Mucosa of stomach (tissue), 1 donor: ENCODE results near the gene FOS.
A peak's percentile ranks its signal among the peaks of the same experiment; 100 is the strongest.
"Not testable (repeated sequence)": the region's sequence is repeated elsewhere in the genome, so short reads cannot be mapped to it uniquely, and the experiment has no call there.

Experiments
- H3K27me3 ChIP-seq: one replicate; pipeline ENCODE4 v1.7.0; 2013; ENCODE audit warnings: mild to moderate bottlenecking, low read length; ENCODE audit not compliant: control insufficient read depth, insufficient read depth
- H3K36me3 ChIP-seq: one replicate; pipeline ENCODE4 v1.7.0; 2013; ENCODE audit warnings: low read length; ENCODE audit not compliant: control insufficient read depth, insufficient read depth
- H3K4me1 ChIP-seq: one replicate; pipeline ENCODE4 v1.7.0; 2013; ENCODE audit warnings: mild to moderate bottlenecking, low read length; ENCODE audit not compliant: control insufficient read depth, insufficient read depth
- H3K4me3 ChIP-seq: one replicate; pipeline ENCODE4 v1.7.0; 2013; ENCODE audit warnings: low read length
- H3K9ac ChIP-seq: one replicate; pipeline ENCODE4 v1.7.0; 2013; ENCODE audit warnings: mild to moderate bottlenecking, low read length, moderate library complexity
- H3K9me3 ChIP-seq: one replicate; pipeline ENCODE4 v1.7.0; 2013; ENCODE audit warnings: mild to moderate bottlenecking, low read length, moderate library complexity; ENCODE audit not compliant: control insufficient read depth
- donor health status: Pancreatic carcinoma.

Gene FOS

GRCh38 chr14:75306927-75307699 lies 28.5 kb downstream of the FOS start:
- Histone ChIP-seq H3K36me3 (no peaks in the 10 kb centered on the region), H3K4me1 (peaks cover 19% of the 10 kb centered on the region), H3K9ac (no peak overlapping the region), H3K9me3 (no peaks in the 10 kb centered on the region), H3K4me3 (no peak overlapping the region), H3K27me3 (no peaks in the 10 kb centered on the region)

- Histone ChIP-seq H3K27me3 (no peaks in the 10 kb centered on the region), H3K36me3 (no peaks in the 10 kb centered on the region), H3K4me3 (no peak overlapping the region), H3K4me1 (peaks cover 19% of the 10 kb centered on the region), H3K9ac (no peak overlapping the region), H3K9me3 (no peaks in the 10 kb centered on the region)
These were observed 29.2 kb downstream of the FOS start for GRCh38 chr14:75307700-75308379.

- H3K4me1 ChIP-seq: peaks cover 25% of the 10 kb centered on the region
- H3K36me3 ChIP-seq, H3K9ac ChIP-seq, H3K9me3 ChIP-seq, H3K4me3 ChIP-seq, H3K27me3 ChIP-seq: not testable (repeated sequence)
These were observed 30.4 kb downstream of the FOS start for GRCh38 chr14:75308991-75309390.

DNA sequence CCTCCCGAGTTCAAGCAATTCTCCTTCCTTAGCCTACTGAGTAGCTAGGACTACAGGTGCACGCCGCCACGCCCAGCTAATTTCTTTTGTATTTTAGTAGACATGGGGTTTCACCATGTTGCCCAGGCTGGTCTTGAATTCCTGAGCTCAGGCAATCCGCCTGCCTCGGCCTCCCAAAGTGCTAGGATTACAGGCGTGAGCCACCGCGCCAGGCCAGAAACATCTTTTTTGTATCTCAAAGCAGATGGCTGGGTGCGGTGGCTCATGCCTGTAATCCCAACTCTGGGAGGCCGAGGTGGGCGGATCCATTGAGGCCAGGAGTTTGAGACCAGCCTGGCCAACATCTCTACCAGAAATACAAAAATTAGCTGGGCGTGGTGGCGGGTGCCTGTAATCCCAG lies 30.9 kb downstream of the FOS start:
- not testable (repeated sequence) for H3K9ac ChIP-seq, H3K9me3 ChIP-seq, H3K36me3 ChIP-seq, H3K4me3 ChIP-seq, H3K27me3 ChIP-seq
- peaks cover 30% of the 10 kb centered on the region for H3K4me1 ChIP-seq

- Histone ChIP-seq H3K4me3 (no peak overlapping the region), H3K36me3 (no peaks in the 10 kb centered on the region), H3K4me1 (peaks cover 39% of the 10 kb centered on the region), H3K9ac (peak overlapping the region; percentile 35), H3K27me3 (no peaks in the 10 kb centered on the region), H3K9me3 (no peaks in the 10 kb centered on the region)
These were observed 31.9 kb downstream of the FOS start for GRCh38 chr14:75310295-75311111.

- Histone ChIP-seq H3K36me3 (no peaks in the 10 kb centered on the region), H3K4me3 (no peak overlapping the region), H3K27me3 (no peaks in the 10 kb centered on the region), H3K4me1 (peaks cover 45% of the 10 kb centered on the region), H3K9ac (peak overlapping the region; percentile 35), H3K9me3 (no peaks in the 10 kb centered on the region)
These were observed 32.7 kb downstream of the FOS start for GRCh38 chr14:75311356-75311755.

DNA sequence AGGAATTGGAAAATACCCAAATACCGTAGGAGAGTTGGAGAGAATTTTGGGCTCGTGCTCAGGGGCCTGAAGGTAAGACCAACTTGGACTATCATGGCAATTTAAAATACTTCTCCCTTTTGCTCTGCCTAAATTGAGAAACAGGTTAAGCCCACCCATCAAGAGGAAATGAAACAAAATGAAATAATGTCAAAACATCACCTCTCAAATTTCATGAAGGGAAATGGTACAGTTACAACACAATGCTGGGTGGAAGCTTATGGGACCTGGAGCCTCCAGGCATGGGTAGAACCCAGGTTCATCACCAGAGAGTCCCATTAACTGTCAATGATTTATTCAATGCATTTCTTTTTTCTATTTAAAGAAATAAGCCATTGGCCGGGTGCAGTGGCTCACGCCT lies 33.7 kb downstream of the FOS start:
- H3K9ac ChIP-seq: no peak overlapping the region
- no peaks in the 10 kb centered on the region for H3K36me3 ChIP-seq
- peaks cover 45% of the 10 kb centered on the region for H3K4me1 ChIP-seq
- H3K4me3 ChIP-seq: no peak overlapping the region
- H3K27me3 ChIP-seq: no peaks in the 10 kb centered on the region
- no peaks in the 10 kb centered on the region for H3K9me3 ChIP-seq

DNA sequence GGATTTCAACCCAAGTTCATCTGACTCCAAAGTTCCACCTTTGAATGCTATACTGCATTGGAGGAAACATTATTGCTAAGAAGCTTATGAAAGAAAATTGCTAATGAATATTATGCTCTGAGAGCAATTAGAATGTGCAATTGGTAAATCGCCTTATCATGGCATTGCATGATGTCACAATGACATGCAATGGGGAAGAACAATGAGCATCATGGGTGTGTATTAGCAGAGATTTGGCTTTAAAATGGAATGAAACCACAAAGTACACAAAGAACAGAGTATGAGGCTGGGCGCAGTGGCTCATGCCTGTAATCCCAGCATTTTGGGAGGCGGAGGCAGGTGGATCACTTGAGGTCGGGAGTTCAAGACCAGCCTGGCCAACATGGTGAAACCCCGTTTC lies 34.7 kb downstream of the FOS start:
- Histone ChIP-seq H3K27me3 (no peaks in the 10 kb centered on the region), H3K4me3 (no peak overlapping the region), H3K9ac (no peak overlapping the region), H3K9me3 (no peaks in the 10 kb centered on the region), H3K4me1 (peaks cover 45% of the 10 kb centered on the region), H3K36me3 (no peaks in the 10 kb centered on the region)

DNA sequence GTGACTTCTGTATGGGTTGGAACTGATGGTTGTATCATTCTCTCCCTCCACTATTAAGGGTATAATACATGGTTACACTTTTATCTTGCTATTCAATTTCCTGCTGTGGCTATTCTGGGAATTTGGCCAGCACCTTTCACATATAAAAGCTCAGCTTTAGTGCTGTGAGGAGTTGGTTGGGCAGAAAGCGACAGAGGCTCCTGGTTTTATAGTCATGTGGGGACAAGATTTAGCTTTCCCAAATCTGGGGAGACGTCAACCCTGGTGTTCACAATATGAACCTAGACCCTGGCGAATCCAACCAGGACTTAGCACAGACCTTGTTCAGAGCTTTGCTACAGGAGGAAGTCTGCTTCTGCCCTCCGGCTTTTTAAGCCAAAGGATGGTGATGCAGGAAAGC lies 36.5 kb downstream of the FOS start:
- H3K27me3 ChIP-seq: no peaks in the 10 kb centered on the region
- H3K4me3 ChIP-seq: no peak overlapping the region

DNA sequence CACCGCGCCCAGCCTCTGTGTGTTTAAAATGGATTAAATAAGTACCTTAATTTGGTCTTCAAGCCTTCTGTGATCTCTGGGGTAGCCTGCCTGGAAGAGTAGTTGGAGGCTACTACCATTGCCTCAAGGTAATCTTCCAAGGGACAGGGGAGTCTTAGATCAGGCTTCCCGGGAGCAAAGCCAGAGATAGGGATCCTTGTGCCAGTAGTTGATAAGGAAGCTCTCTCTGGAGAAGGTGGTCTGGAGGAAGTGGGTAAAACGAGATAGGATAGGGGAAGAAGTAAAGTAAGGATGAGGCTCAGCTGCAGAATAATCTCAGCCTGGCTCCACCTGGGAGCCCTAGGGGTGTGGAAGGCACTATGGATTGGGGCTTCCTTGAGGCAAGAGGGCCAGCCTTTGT lies 38.5 kb downstream of the FOS start:
- Histone ChIP-seq H3K36me3 (no peaks in the 10 kb centered on the region), H3K27me3 (no peaks in the 10 kb centered on the region), H3K4me1 (peaks cover 30% of the 10 kb centered on the region), H3K9ac (no peak overlapping the region), H3K4me3 (no peak overlapping the region), H3K9me3 (no peaks in the 10 kb centered on the region)

More for the DNA sequence above, 36.5 kb downstream of the FOS start:
- H3K9me3 ChIP-seq: no peaks in the 10 kb centered on the region
- H3K9ac ChIP-seq: no peak overlapping the region
- H3K4me1 ChIP-seq: peaks cover 44% of the 10 kb centered on the region
- no peaks in the 10 kb centered on the region for H3K36me3 ChIP-seq

- Histone ChIP-seq H3K27me3 (no peaks in the 10 kb centered on the region), H3K4me3 (no peak overlapping the region), H3K36me3 (no peaks in the 10 kb centered on the region), H3K4me1 (peaks cover 27% of the 10 kb centered on the region), H3K9ac (no peak overlapping the region), H3K9me3 (no peaks in the 10 kb centered on the region)
These were observed 39.7 kb downstream of the FOS start for GRCh38 chr14:75318353-75318752.

DNA sequence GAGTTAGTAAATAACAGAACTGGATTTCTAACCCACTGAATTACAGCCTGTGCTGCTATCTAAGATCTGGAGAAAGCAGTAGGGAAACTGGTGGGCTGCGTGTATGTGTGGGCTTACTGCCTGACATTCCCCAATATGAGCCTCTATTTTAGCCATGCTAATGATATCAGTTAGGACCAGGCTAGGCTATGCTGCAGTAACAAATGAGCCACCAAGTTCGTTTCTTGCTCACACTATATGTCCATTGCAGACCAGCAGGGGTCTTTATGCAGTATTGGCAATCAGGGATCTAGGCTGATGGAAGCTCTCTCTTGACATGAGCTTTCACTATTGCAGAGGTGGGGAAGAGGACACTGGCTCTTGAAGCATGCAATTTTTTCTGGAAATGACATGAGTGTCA lies 40.4 kb downstream of the FOS start:
- no peaks in the 10 kb centered on the region for H3K27me3 ChIP-seq
- H3K9ac ChIP-seq: no peak overlapping the region
- peaks cover 20% of the 10 kb centered on the region for H3K4me1 ChIP-seq
- H3K36me3 ChIP-seq: no peaks in the 10 kb centered on the region
- H3K4me3 ChIP-seq: no peak overlapping the region
- H3K9me3 ChIP-seq: no peaks in the 10 kb centered on the region
